ENCODE results near the gene ZBED3.
A peak's percentile ranks its signal among the peaks of the same experiment; 100 is the strongest.

ZBED3 gene

GRCh38 chr5:77030097-77031071 lies 56.7 kb downstream of the ZBED3 start, which contains the start of gene AGGF1:
AGGF1 (plus strand) TSS chr5:77030404; CDS start chr5:77030767, 363 bp downstream.
- TF ChIP-seq CTCF (IDR thresholded peaks at IDR 0.05; ENCODE audit: low read depth, low read length) (no peak), POLR2A (IDR thresholded peaks at IDR 0.05; ENCODE audit: extremely low read depth, insufficient read length) (peak; percentile 89), MAX (IDR thresholded peaks at IDR 0.05; ENCODE audit: low read depth, low read length) (peak; percentile 92), MYC (IDR thresholded peaks at IDR 0.05; ENCODE audit: low read depth, low read length) (peak; percentile 90)
- DNase-seq (ENCODE audit: low read depth) = peak; percentile 95
- H3K4me3 ChIP-seq (ENCODE audit: low read depth, low read length) = peak within 1 kb of the TSS; percentile 83

- TF ChIP-seq POLR2A (IDR thresholded peaks at IDR 0.05; ENCODE audit: extremely low read depth, insufficient read length) (no peak), MYC (IDR thresholded peaks at IDR 0.05; ENCODE audit: low read depth, low read length) (no peak), CTCF (IDR thresholded peaks at IDR 0.05; ENCODE audit: low read depth, low read length) (no peak), MAX (IDR thresholded peaks at IDR 0.05; ENCODE audit: low read depth, low read length) (no peak)
- peak; percentile 15 for DNase-seq (ENCODE audit: low read depth)
- H3K4me3 ChIP-seq (ENCODE audit: low read depth, low read length) = no peak overlapping the region
Observed at GRCh38 chr5:77029376-77029885, 57.7 kb downstream of the ZBED3 start.

GRCh38 chr5:77028631-77029375 lies 58.3 kb downstream of the ZBED3 start:
- TF ChIP-seq MYC (IDR thresholded peaks at IDR 0.05; ENCODE audit: low read depth, low read length) (no peak), CTCF (IDR thresholded peaks at IDR 0.05; ENCODE audit: low read depth, low read length) (no peak), MAX (IDR thresholded peaks at IDR 0.05; ENCODE audit: low read depth, low read length) (no peak), POLR2A (IDR thresholded peaks at IDR 0.05; ENCODE audit: extremely low read depth, insufficient read length) (no peak)
- DNase-seq (ENCODE audit: low read depth) = no peak
- no peak overlapping the region for H3K4me3 ChIP-seq (ENCODE audit: low read depth, low read length)

- H3K4me3 ChIP-seq (ENCODE audit: low read depth, low read length) = no peak overlapping the region
- no peak for TF ChIP-seq MAX (IDR thresholded peaks at IDR 0.05; ENCODE audit: low read depth, low read length)
- TF ChIP-seq MYC (IDR thresholded peaks at IDR 0.05; ENCODE audit: low read depth, low read length) = no peak
- TF ChIP-seq POLR2A (IDR thresholded peaks at IDR 0.05; ENCODE audit: extremely low read depth, insufficient read length) = no peak
- no peak for TF ChIP-seq CTCF (IDR thresholded peaks at IDR 0.05; ENCODE audit: low read depth, low read length)
- DNase-seq (ENCODE audit: low read depth) = no peak
Observed at GRCh38 chr5:77024490-77024889, 62.6 kb downstream of the ZBED3 start.

GRCh38 chr5:77022511-77023417 lies 64.3 kb downstream of the ZBED3 start:
- DNase-seq (ENCODE audit: low read depth) = no peak
- TF ChIP-seq POLR2A (IDR thresholded peaks at IDR 0.05; ENCODE audit: extremely low read depth, insufficient read length) (no peak), CTCF (IDR thresholded peaks at IDR 0.05; ENCODE audit: low read depth, low read length) (no peak), MYC (IDR thresholded peaks at IDR 0.05; ENCODE audit: low read depth, low read length) (no peak), MAX (IDR thresholded peaks at IDR 0.05; ENCODE audit: low read depth, low read length) (no peak)
- no peak overlapping the region for H3K4me3 ChIP-seq (ENCODE audit: low read depth, low read length)

Data from NB4 (cell line).